ENCODE results near the gene RIMS4.

RIMS4 gene

GRCh38 chr20:44810391-44811149 lies at the start of gene RIMS4:
Gene RIMS4 (minus strand): TSS chr20:44810546. CDS start chr20:44810271, 275 bp downstream.
- no peak for DNase-seq

GRCh38 chr20:44858606-44859360 lies 48.4 kb upstream of the RIMS4 start:
- no peak for DNase-seq

GRCh38 chr20:44856856-44857448 lies 46.6 kb upstream of the RIMS4 start:
- DNase-seq: no peak

GRCh38 chr20:44856442-44856841 lies 46.1 kb upstream of the RIMS4 start:
- no peak for DNase-seq

GRCh38 chr20:44851545-44851944 lies 41.2 kb upstream of the RIMS4 start:
- DNase-seq: no peak

- DNase-seq: no peak
Observed at GRCh38 chr20:44850837-44851236, 40.5 kb upstream of the RIMS4 start.

GRCh38 chr20:44850272-44850671 lies 39.9 kb upstream of the RIMS4 start:
- no peak for DNase-seq

GRCh38 chr20:44849703-44850102 lies 39.4 kb upstream of the RIMS4 start:
- no peak for DNase-seq

- no peak for DNase-seq
Observed at GRCh38 chr20:44848254-44849015, 38.1 kb upstream of the RIMS4 start.

- DNase-seq: no peak
Observed at GRCh38 chr20:44843876-44844275, 33.5 kb upstream of the RIMS4 start.

- DNase-seq: no peak
Observed at GRCh38 chr20:44841955-44842354, 31.6 kb upstream of the RIMS4 start.

- DNase-seq: no peak
Observed at GRCh38 chr20:44840826-44841225, 30.5 kb upstream of the RIMS4 start.

- no peak for DNase-seq
Observed at GRCh38 chr20:44839481-44839880, 29.1 kb upstream of the RIMS4 start.

- no peak for DNase-seq
Observed at GRCh38 chr20:44838521-44838920, 28.2 kb upstream of the RIMS4 start.

GRCh38 chr20:44837946-44838345 lies 27.6 kb upstream of the RIMS4 start:
- no peak for DNase-seq

- no peak for DNase-seq
Observed at GRCh38 chr20:44836601-44837120, 26.3 kb upstream of the RIMS4 start.

- DNase-seq: no peak
Observed at GRCh38 chr20:44835661-44836221, 25.4 kb upstream of the RIMS4 start.

- no peak for DNase-seq
Observed at GRCh38 chr20:44835116-44835515, 24.8 kb upstream of the RIMS4 start.

GRCh38 chr20:44834693-44835092 lies 24.3 kb upstream of the RIMS4 start:
- DNase-seq: no peak

GRCh38 chr20:44833437-44833836 lies 23.1 kb upstream of the RIMS4 start:
- DNase-seq: no peak

- DNase-seq: no peak
Observed at GRCh38 chr20:44832724-44833123, 22.4 kb upstream of the RIMS4 start.

GRCh38 chr20:44830995-44831394 lies 20.6 kb upstream of the RIMS4 start:
- DNase-seq: no peak

- no peak for DNase-seq
Observed at GRCh38 chr20:44830523-44830922, 20.2 kb upstream of the RIMS4 start.
